Fibroblast of skin of scalp (primary cell): Measurements from ENCODE around the gene SEC63. TPM values are rescaled to one million over a fixed set of nuclear protein-coding genes. Genes with fewer than 3 reads are reported as not detected.
"Not testable (repeated sequence)": the region's sequence is repeated elsewhere in the genome, so short reads cannot be mapped to it uniquely, and the experiment has no call there.

Experiments used
- DNase-seq: peaks from one replicate; pipeline ENCODE4 v3.0.0-alpha.2; 2013
- polyA plus RNA-seq, 2 experiments: library from polyadenylated mRNA; unstranded; fragments of 120-200 nt; gene quantifications; one replicate each; pipeline ENCODE4 v1.2.1, GENCODE V29; 2013; ENCODE audit not compliant: insufficient read length in 2 of 2

SEC63 gene
- 184 TPM for polyA plus RNA-seq (2013, experiment 1 of 2; ENCODE audit: insufficient read length)
- 196 TPM for polyA plus RNA-seq (2013, experiment 2 of 2; ENCODE audit: insufficient read length)

GRCh38 chr6:107957909-107958688 lies at the start of gene SEC63:
TSS of gene SEC63 (minus strand) at chr6:107958208. CDS start at chr6:107958009, 199 bp downstream.
- peak; percentile 98 for DNase-seq

- DNase-seq, result no peak
These were observed 48.0 kb upstream of the SEC63 start for GRCh38 chr6:108005961-108006360.

- DNase-seq, result no peak
These were observed 46.9 kb upstream of the SEC63 start for GRCh38 chr6:108004861-108005260.

- no peak for DNase-seq
These were observed 44.6 kb upstream of the SEC63 start for GRCh38 chr6:108002365-108003221.

GRCh38 chr6:108001696-108002231 lies 43.8 kb upstream of the SEC63 start:
- no peak for DNase-seq

GRCh38 chr6:108000259-108000658 lies 42.3 kb upstream of the SEC63 start:
- not testable (repeated sequence) for DNase-seq

GRCh38 chr6:107999341-107999740 lies 41.3 kb upstream of the SEC63 start:
- no peak for DNase-seq

- no peak for DNase-seq
These were observed 34.0 kb upstream of the SEC63 start for GRCh38 chr6:107991772-107992550.

- DNase-seq, result no peak
These were observed 33.1 kb upstream of the SEC63 start for GRCh38 chr6:107991061-107991460.

GRCh38 chr6:107990587-107990986 lies 32.6 kb upstream of the SEC63 start:
- DNase-seq, result not testable (repeated sequence)

GRCh38 chr6:107989166-107990094 lies 31.4 kb upstream of the SEC63 start:
- no peak for DNase-seq

GRCh38 chr6:107988570-107988969 lies 30.6 kb upstream of the SEC63 start:
- DNase-seq, result no peak

GRCh38 chr6:107987805-107988204 lies 29.8 kb upstream of the SEC63 start:
- DNase-seq, result no peak

GRCh38 chr6:107985701-107986100 lies 27.7 kb upstream of the SEC63 start:
- no peak for DNase-seq

GRCh38 chr6:107983811-107984210 lies 25.8 kb upstream of the SEC63 start:
- no peak for DNase-seq

GRCh38 chr6:107982486-107982885 lies 24.5 kb upstream of the SEC63 start:
- DNase-seq, result no peak

GRCh38 chr6:107981695-107982094 lies 23.7 kb upstream of the SEC63 start:
- no peak for DNase-seq

- peak; percentile 39 for DNase-seq
These were observed 19.3 kb upstream of the SEC63 start for GRCh38 chr6:107977283-107977682.

GRCh38 chr6:107976155-107976783 lies 18.3 kb upstream of the SEC63 start:
- DNase-seq, result no peak

- no peak for DNase-seq
These were observed 15.6 kb upstream of the SEC63 start for GRCh38 chr6:107973594-107973993.
